ENCODE measurements around the gene ZNF217.
A peak's percentile ranks its signal among the peaks of the same experiment; 100 is the strongest.
"Not testable (repeated sequence)": the region's sequence is repeated elsewhere in the genome, so short reads cannot be mapped to it uniquely, and the experiment has no call there.

Gene ZNF217

GRCh38 chr20:53593466-53594007, at the start of gene ZNF217:
ZNF217 (minus strand) TSS chr20:53593839; CDS start chr20:53582826, 11,013 bp downstream.
- H3K27me3 ChIP-seq (replicated peaks); H3K36me3 ChIP-seq (replicated peaks): not testable (repeated sequence)
- in situ Hi-C loops (cut with HindIII; ENCODE audit: low pct_ligation_motif_present, low sequenced_read_pairs): loop anchor here (25.0 kb wide), 1 partner anchor 294 kb away; no protein-coding TSS in a partner anchor
- Histone ChIP-seq H3K27ac (peak within 1 kb of the TSS; percentile 94), H3K4me3 (ENCODE audit: low read depth, low read length) (peak within 1 kb of the TSS; percentile 73)
- DNase-seq: peak; percentile 46

GRCh38 chr20:53643031-53643832, 49.6 kb upstream of the ZNF217 start:
- Histone ChIP-seq H3K27ac (peak overlapping the region; percentile 88), H3K27me3 (replicated peaks) (no peaks in the 10 kb centered on the region), H3K4me3 (ENCODE audit: low read depth, low read length) (no peak overlapping the region), H3K36me3 (replicated peaks) (no peaks in the 10 kb centered on the region)
- TF ChIP-seq CTCF (IDR thresholded peaks at IDR 0.05; ENCODE audit: low read depth, low read length, missing control alignments): no peak
- DNase-seq: peak; percentile 77
- in situ Hi-C loops (cut with HindIII; ENCODE audit: low pct_ligation_motif_present, low sequenced_read_pairs): no loop called here

GRCh38 chr20:53642196-53643030, 48.8 kb upstream of the ZNF217 start:
- H3K27me3 ChIP-seq (replicated peaks): no peaks in the 10 kb centered on the region
- H3K27ac ChIP-seq: peak overlapping the region; percentile 88
- peak; percentile 79 for DNase-seq
- no peak for TF ChIP-seq CTCF (IDR thresholded peaks at IDR 0.05; ENCODE audit: low read depth, low read length, missing control alignments)
- H3K4me3 ChIP-seq (ENCODE audit: low read depth, low read length): no peak overlapping the region
- in situ Hi-C loops (cut with HindIII; ENCODE audit: low pct_ligation_motif_present, low sequenced_read_pairs): no loop called here
- no peaks in the 10 kb centered on the region for H3K36me3 ChIP-seq (replicated peaks)

- Histone ChIP-seq H3K4me3 (ENCODE audit: low read depth, low read length) (no peak overlapping the region), H3K27ac (no peak overlapping the region), H3K36me3 (replicated peaks) (no peaks in the 10 kb centered on the region), H3K27me3 (replicated peaks) (no peaks in the 10 kb centered on the region)
- no peak for TF ChIP-seq CTCF (IDR thresholded peaks at IDR 0.05; ENCODE audit: low read depth, low read length, missing control alignments)
- in situ Hi-C loops (cut with HindIII; ENCODE audit: low pct_ligation_motif_present, low sequenced_read_pairs): no loop called here
- DNase-seq: no peak
Measured at GRCh38 chr20:53639647-53640440, 46.2 kb upstream of the ZNF217 start.

GRCh38 chr20:53639128-53639527, 45.5 kb upstream of the ZNF217 start:
- in situ Hi-C loops (cut with HindIII; ENCODE audit: low pct_ligation_motif_present, low sequenced_read_pairs): no loop called here
- TF ChIP-seq CTCF (IDR thresholded peaks at IDR 0.05; ENCODE audit: low read depth, low read length, missing control alignments): no peak

GRCh38 chr20:53637310-53637709, 43.7 kb upstream of the ZNF217 start:
- in situ Hi-C loops (cut with HindIII; ENCODE audit: low pct_ligation_motif_present, low sequenced_read_pairs); H3K4me3 ChIP-seq (ENCODE audit: low read depth, low read length); DNase-seq; H3K27me3 ChIP-seq (replicated peaks); H3K36me3 ChIP-seq (replicated peaks); H3K27ac ChIP-seq: not testable (repeated sequence)

More at GRCh38 chr20:53639128-53639527, 45.5 kb upstream of the ZNF217 start:
- no peak for DNase-seq
- Histone ChIP-seq H3K36me3 (replicated peaks) (no peaks in the 10 kb centered on the region), H3K27ac (no peak overlapping the region), H3K27me3 (replicated peaks) (no peaks in the 10 kb centered on the region), H3K4me3 (ENCODE audit: low read depth, low read length) (no peak overlapping the region)
